GM12878 (cell line): ENCODE data around the gene UNC13D.

Experiments
- EZH2 ChIP-seq: IDR thresholded peaks from 2 replicates; pipeline ENCODE4 v1.6.1; 2012; ENCODE audit warnings: low read depth, mild to moderate bottlenecking, control low read depth, inconsistent platforms, low read length, borderline replicate concordance; ENCODE audit not compliant: control insufficient read depth
- MYC ChIP-seq: IDR thresholded peaks from 2 replicates; pipeline ENCODE4 v1.6.1; 2011; ENCODE audit warnings: mild to moderate bottlenecking, low read length, moderate library complexity, inconsistent platforms; ENCODE audit not compliant: insufficient read depth, insufficient replicate concordance, insufficient read length, severe bottlenecking
- NBN ChIP-seq: fragments of 450-650 bp; IDR thresholded peaks from 2 replicates; pipeline ENCODE4 v1.6.1; 2016
- NFIC ChIP-seq: IDR thresholded peaks from 2 replicates; pipeline ENCODE4 v1.6.1; 2012; ENCODE audit warnings: low read depth, mild to moderate bottlenecking, inconsistent platforms, low read length, moderate library complexity
- NFYB ChIP-seq: IDR thresholded peaks from 2 replicates; pipeline ENCODE4 v1.6.1; 2011; ENCODE audit warnings: low read depth, mild to moderate bottlenecking, low read length, improper control_type of control experiment, moderate library complexity; ENCODE audit not compliant: insufficient read depth
- POLR2A ChIP-seq: IDR thresholded peaks from 2 replicates; pipeline ENCODE4 v1.6.1; 2011; ENCODE audit warnings: low read depth, mild to moderate bottlenecking, low read length
- TCF7 ChIP-seq: IDR thresholded peaks from 2 replicates; pipeline ENCODE4 v1.6.1; 2014; ENCODE audit warnings: antibody characterized with exemption, borderline replicate concordance
- YY1 ChIP-seq: IDR thresholded peaks from 2 replicates; pipeline ENCODE4 v1.6.1; 2011; ENCODE audit warnings: low read depth, mild to moderate bottlenecking, low read length
- ZSCAN29 ChIP-seq: fragments of 450-650 bp; IDR thresholded peaks from 2 replicates; pipeline ENCODE4 v1.6.1; 2017; ENCODE audit warnings: mild to moderate bottlenecking, moderate library complexity
- TF ChIP-seq, protein P1 (sequence below), 3 experiments: IDR thresholded peaks in 2 of 3; conservative IDR thresholded peaks in 1 of 3; 2 replicates each; pipeline ENCODE4 v1.5.1; 2011; ENCODE audit warnings: low read depth in 3 of 3, low read length in 3 of 3, mild to moderate bottlenecking in 3 of 3, control low read depth in 2 of 3, moderate library complexity in 2 of 3, inconsistent platforms in 1 of 3, mixed read lengths in 1 of 3; ENCODE audit not compliant: control insufficient read depth in 2 of 3, insufficient read depth in 1 of 3; ENCODE audit errors: extremely low read depth in 1 of 3
- TF ChIP-seq, protein P2 (sequence below): fragments of 450-650 bp; formaldehyde crosslinking; IDR thresholded peaks from 2 replicates; pipeline ENCODE4 v1.4.0; 2020; ENCODE audit warnings: mild to moderate bottlenecking, moderate library complexity

DNA sequence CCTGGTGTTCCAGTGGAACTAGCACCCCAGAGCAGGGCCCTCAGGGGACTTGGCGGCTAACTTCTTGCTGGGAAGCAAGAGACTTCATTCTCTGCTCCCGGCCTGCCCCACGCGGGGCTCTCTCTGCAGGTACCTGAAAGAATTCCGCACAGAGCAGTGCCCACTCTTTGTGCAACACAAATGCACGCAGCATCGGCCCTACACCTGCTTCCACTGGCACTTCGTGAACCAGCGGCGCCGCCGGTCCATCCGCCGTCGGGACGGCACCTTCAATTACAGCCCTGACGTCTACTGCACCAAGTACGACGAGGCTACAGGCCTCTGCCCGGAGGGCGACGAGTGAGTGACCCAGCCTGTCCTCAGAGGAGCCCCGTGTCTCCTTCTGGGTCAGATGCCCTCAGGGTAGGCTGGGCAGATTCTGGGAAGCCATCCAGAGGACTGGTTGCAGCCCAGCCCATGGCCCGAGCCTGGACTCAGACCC is 34.5 kb downstream of the UNC13D start:
- TF ChIP-seq EZH2 (no peak), NFIC (no peak), NBN (no peak), POLR2A (no peak), TCF7 (no peak), NFYB (no peak), YY1 (no peak), ZSCAN29 (no peak), MYC (no peak)
- TF ChIP-seq, protein P1, sequence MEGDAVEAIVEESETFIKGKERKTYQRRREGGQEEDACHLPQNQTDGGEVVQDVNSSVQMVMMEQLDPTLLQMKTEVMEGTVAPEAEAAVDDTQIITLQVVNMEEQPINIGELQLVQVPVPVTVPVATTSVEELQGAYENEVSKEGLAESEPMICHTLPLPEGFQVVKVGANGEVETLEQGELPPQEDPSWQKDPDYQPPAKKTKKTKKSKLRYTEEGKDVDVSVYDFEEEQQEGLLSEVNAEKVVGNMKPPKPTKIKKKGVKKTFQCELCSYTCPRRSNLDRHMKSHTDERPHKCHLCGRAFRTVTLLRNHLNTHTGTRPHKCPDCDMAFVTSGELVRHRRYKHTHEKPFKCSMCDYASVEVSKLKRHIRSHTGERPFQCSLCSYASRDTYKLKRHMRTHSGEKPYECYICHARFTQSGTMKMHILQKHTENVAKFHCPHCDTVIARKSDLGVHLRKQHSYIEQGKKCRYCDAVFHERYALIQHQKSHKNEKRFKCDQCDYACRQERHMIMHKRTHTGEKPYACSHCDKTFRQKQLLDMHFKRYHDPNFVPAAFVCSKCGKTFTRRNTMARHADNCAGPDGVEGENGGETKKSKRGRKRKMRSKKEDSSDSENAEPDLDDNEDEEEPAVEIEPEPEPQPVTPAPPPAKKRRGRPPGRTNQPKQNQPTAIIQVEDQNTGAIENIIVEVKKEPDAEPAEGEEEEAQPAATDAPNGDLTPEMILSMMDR (IDR thresholded peaks at IDR 0.05 in 2 of 3, conservative IDR thresholded peaks at IDR 0.05 in 1 of 3; ENCODE audit: control insufficient read depth in 2 of 3, extremely low read depth in 1 of 3, insufficient read depth in 1 of 3, low read depth in 3 of 3, low read length in 3 of 3), result no peak
- TF ChIP-seq, protein P2, sequence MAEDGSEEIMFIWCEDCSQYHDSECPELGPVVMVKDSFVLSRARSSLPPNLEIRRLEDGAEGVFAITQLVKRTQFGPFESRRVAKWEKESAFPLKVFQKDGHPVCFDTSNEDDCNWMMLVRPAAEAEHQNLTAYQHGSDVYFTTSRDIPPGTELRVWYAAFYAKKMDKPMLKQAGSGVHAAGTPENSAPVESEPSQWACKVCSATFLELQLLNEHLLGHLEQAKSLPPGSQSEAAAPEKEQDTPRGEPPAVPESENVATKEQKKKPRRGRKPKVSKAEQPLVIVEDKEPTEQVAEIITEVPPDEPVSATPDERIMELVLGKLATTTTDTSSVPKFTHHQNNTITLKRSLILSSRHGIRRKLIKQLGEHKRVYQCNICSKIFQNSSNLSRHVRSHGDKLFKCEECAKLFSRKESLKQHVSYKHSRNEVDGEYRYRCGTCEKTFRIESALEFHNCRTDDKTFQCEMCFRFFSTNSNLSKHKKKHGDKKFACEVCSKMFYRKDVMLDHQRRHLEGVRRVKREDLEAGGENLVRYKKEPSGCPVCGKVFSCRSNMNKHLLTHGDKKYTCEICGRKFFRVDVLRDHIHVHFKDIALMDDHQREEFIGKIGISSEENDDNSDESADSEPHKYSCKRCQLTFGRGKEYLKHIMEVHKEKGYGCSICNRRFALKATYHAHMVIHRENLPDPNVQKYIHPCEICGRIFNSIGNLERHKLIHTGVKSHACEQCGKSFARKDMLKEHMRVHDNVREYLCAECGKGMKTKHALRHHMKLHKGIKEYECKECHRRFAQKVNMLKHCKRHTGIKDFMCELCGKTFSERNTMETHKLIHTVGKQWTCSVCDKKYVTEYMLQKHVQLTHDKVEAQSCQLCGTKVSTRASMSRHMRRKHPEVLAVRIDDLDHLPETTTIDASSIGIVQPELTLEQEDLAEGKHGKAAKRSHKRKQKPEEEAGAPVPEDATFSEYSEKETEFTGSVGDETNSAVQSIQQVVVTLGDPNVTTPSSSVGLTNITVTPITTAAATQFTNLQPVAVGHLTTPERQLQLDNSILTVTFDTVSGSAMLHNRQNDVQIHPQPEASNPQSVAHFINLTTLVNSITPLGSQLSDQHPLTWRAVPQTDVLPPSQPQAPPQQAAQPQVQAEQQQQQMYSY (CRISPR knock-in tag), result no peak
